OCI-LY3 (cell line): Measurements from ENCODE around the gene TBC1D16.

ENCODE experiments used
- H2AFZ ChIP-seq: fragments of 200-600, 300-600 bp; shearing (Covaris generic); 2 replicates; pipeline ENCODE4 v1.6.0; 2014; ENCODE audit warnings: antibody characterized with exemption, low read depth, low read length
- H3K27ac ChIP-seq: fragments of 200-600, 300-600 bp; sonication (generic); 2 replicates; pipeline ENCODE4 v1.5.1; 2014; ENCODE audit warnings: mild to moderate bottlenecking, low read length, moderate library complexity, mixed read lengths
- H3K27me3 ChIP-seq: fragments of 200-600, 300-600 bp; sonication (generic); 2 replicates; pipeline ENCODE4 v1.6.1; 2014; ENCODE audit warnings: low read depth, low read length, mixed read lengths
- H3K36me3 ChIP-seq: fragments of 200-600, 300-600 bp; sonication (generic); replicated peaks from 2 replicates; pipeline ENCODE3; 2014; ENCODE audit warnings: low read depth, low read length, mixed read lengths
- H3K4me1 ChIP-seq: fragments of 300-600, 200-600 bp; sonication (generic); 2 replicates; pipeline ENCODE4 v1.6.1; 2014; ENCODE audit warnings: low read length, mixed read lengths
- H3K4me2 ChIP-seq: fragments of 200-600, 300-600 bp; sonication (generic); 2 replicates; pipeline ENCODE4 v1.6.1; 2014; ENCODE audit warnings: low read length, mixed read lengths
- H3K4me3 ChIP-seq: fragments of 300-600, 200-600 bp; sonication (generic); 2 replicates; pipeline ENCODE4 v1.5.1; 2014; ENCODE audit warnings: antibody characterized with exemption, mild to moderate bottlenecking, low read length, moderate library complexity
- H3K79me2 ChIP-seq: fragments of 300-600, 200-600 bp; shearing (Covaris generic); 2 replicates; pipeline ENCODE4 v1.6.1; 2014; ENCODE audit warnings: mild to moderate bottlenecking, low read length, mixed read lengths
- H3K9ac ChIP-seq: fragments of 300-600, 200-600 bp; shearing (Covaris generic); 2 replicates; pipeline ENCODE4 v1.6.0; 2014; ENCODE audit warnings: mild to moderate bottlenecking, low read length, moderate library complexity
- H3K9me3 ChIP-seq: fragments of 200-600, 300-600 bp; shearing (Covaris generic); 2 replicates; pipeline ENCODE4 v1.6.1; 2014; ENCODE audit warnings: low read length, mixed read lengths; ENCODE audit not compliant: insufficient read depth
- H4K20me1 ChIP-seq: fragments of 200-600, 300-600 bp; sonication (generic); 2 replicates; pipeline ENCODE4 v1.6.1; 2016; ENCODE audit warnings: low read length, mixed read lengths; ENCODE audit not compliant: insufficient read depth
- EZH2phosphoT487 ChIP-seq: fragments of 200-600 bp; shearing (Covaris generic); IDR thresholded peaks from 2 replicates; pipeline ENCODE4 v1.6.1; 2018; ENCODE audit warnings: antibody characterized with exemption, mixed run types, low read depth
- TF ChIP-seq, protein P1 (sequence below): fragments of 200-600, 300-600 bp; sonication (generic); IDR thresholded peaks from 2 replicates; pipeline ENCODE4 v1.5.1; 2014; ENCODE audit warnings: antibody characterized with exemption, low read length, low read depth

TBC1D16 gene

DNA sequence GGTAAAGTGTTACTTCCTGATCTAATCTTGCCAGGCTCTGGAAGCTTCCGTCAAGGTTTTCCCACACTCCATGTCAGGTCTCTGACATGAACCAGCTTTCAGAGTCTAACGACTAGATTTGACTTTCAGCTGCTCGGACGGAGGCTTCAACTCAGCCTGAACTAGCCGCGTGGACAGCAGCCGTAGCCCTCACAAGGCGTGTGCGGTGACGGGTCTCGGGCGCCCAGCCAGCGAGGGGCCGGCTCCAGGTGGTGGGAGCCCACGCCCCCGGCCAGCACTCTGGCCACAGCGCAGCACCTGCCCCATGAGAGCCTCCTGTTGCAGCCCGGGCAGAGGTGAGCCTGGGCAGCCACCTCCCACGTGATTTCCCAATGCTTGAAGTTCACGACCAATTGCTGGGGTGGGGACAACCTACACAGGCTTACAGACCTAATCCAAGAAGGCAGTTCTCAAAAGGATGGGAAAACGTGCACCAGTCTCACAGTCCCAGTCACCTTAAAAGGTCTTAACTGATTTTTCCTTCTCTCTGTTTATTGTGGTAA is 45.5 kb downstream of the TBC1D16 start:
- Histone ChIP-seq H3K9ac (no peak overlapping the region), H3K79me2 (no peaks in the 10 kb centered on the region), H3K4me3 (no peak overlapping the region), H3K4me1 (peaks cover 35% of the 10 kb centered on the region), H3K4me2 (no peak overlapping the region), H3K36me3 (no peaks in the 10 kb centered on the region), H2AFZ (no peak overlapping the region), H4K20me1 (no peaks in the 10 kb centered on the region), H3K27ac (no peak overlapping the region), H3K27me3 (no peaks in the 10 kb centered on the region; the same call in 1 of the 2 replicates), H3K9me3 (no peaks in the 10 kb centered on the region)
- TF ChIP-seq EZH2phosphoT487, result no peak

DNA sequence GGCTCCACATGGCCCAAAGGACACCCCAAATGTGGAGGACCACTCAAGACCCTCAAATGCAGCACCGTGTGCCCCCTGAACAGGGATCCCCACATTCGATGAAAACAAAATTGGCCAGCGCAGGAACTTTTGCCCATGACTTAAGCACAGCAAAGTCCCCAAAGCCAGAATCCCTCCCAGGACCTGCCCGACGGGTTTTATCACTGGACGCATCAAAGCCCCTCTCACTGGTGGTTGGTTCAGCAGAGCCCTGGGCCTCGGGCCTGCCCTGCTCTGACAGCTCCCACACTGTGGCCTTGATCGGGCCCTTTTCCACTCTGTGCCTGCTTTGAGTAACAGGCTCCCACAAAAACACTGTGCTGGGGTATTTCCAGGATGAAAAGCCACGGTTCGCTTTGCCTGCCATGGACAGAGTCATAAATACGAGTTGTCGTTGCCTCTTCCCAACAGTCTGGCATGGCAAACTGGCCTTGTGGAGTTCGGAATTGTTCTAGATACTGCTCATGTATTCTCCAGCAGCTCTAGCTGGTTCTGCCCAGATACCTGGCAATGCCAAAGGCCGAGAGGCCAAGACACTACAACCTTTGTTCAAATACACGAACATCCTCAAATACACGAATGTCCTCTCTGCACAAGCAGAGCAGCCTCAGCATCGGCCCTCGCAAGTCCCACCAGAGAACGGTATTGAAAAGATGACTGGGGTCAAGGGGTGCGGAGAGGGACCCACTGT is 46.4 kb downstream of the TBC1D16 start:
- H3K4me3 ChIP-seq, result no peak overlapping the region
- H3K4me2 ChIP-seq, result no peak overlapping the region
- no peaks in the 10 kb centered on the region for H3K36me3 ChIP-seq
- H3K27ac ChIP-seq, result no peak overlapping the region
- no peaks in the 10 kb centered on the region for H4K20me1 ChIP-seq
- no peak for TF ChIP-seq EZH2phosphoT487
- TF ChIP-seq, protein P1, sequence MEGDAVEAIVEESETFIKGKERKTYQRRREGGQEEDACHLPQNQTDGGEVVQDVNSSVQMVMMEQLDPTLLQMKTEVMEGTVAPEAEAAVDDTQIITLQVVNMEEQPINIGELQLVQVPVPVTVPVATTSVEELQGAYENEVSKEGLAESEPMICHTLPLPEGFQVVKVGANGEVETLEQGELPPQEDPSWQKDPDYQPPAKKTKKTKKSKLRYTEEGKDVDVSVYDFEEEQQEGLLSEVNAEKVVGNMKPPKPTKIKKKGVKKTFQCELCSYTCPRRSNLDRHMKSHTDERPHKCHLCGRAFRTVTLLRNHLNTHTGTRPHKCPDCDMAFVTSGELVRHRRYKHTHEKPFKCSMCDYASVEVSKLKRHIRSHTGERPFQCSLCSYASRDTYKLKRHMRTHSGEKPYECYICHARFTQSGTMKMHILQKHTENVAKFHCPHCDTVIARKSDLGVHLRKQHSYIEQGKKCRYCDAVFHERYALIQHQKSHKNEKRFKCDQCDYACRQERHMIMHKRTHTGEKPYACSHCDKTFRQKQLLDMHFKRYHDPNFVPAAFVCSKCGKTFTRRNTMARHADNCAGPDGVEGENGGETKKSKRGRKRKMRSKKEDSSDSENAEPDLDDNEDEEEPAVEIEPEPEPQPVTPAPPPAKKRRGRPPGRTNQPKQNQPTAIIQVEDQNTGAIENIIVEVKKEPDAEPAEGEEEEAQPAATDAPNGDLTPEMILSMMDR, result no peak
- H3K9ac ChIP-seq, result no peak overlapping the region
- H3K4me1 ChIP-seq, result peaks cover 32% of the 10 kb centered on the region
- H3K79me2 ChIP-seq, result no peaks in the 10 kb centered on the region
- no peaks in the 10 kb centered on the region for H3K9me3 ChIP-seq
- no peaks in the 10 kb centered on the region; the same call in 1 of the 2 replicates for H3K27me3 ChIP-seq
- H2AFZ ChIP-seq, result no peak overlapping the region

DNA sequence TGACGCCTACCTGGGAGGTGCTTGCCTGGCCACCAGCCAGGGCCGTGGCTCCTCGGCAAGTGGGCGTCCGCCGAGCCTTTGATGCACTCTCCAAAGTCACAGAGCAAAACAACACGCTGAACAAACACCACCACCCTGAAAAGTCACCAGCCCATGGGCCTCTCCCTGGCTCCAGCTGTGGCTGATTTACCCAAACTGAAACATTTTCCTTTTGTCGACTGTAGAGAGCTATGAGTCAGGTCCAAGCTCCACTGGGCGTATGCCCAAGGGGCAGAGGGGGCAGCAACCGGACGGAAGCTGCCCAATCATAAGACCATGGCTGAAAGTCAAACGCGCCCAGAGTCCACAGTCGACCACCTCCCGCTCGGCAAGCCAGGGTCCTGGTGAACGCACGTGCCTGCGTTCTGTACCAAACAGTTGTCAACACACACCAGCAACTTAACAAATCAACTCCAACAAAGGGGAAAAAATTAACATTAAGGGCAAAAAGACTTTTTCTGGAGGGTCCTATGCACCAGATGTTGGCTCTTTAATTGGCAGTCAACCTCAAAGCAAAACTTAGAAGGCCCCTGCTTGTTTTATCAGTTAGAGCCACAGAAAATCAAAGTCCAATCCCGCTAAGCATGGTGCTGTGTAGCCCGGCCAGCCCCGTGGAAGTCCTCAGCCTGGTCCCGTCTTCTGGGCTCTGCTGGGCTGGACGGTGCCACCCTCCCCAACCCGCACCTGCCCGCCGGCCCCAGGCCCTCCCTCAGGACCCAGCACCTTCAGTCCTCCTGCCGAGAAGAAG is 47.3 kb downstream of the TBC1D16 start:
- Histone ChIP-seq H3K4me2 (no peak overlapping the region), H3K27ac (no peak overlapping the region), H3K36me3 (no peaks in the 10 kb centered on the region), H4K20me1 (no peaks in the 10 kb centered on the region), H3K4me1 (peaks cover 23% of the 10 kb centered on the region), H3K27me3 (no peaks in the 10 kb centered on the region; the same call in 1 of the 2 replicates), H3K79me2 (no peaks in the 10 kb centered on the region), H3K9ac (no peak overlapping the region), H3K9me3 (no peaks in the 10 kb centered on the region), H3K4me3 (no peak overlapping the region), H2AFZ (no peak overlapping the region)
- TF ChIP-seq EZH2phosphoT487, result no peak
- TF ChIP-seq, protein P1, result no peak

DNA sequence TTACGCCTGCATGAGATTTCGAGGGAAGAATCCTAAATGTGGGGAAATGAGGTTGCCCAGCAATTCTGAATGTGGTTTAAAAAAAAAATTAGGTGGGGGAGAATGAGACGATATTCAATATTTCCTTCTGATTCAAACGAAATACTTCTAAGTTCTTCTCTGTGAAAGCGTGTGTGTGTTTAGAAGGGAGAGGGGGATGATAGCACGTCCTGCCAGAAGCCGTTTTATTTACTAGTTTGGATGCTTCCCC is 47.8 kb downstream of the TBC1D16 start:
- Histone ChIP-seq H3K27me3 (no peaks in the 10 kb centered on the region; the same call in 1 of the 2 replicates), H3K4me2 (no peak overlapping the region), H3K4me1 (peaks cover 17% of the 10 kb centered on the region), H3K79me2 (no peaks in the 10 kb centered on the region), H2AFZ (no peak overlapping the region), H3K9me3 (no peaks in the 10 kb centered on the region), H3K9ac (no peak overlapping the region), H3K27ac (no peak overlapping the region), H3K4me3 (no peak overlapping the region), H4K20me1 (no peaks in the 10 kb centered on the region), H3K36me3 (no peaks in the 10 kb centered on the region)
- TF ChIP-seq, protein P1, result no peak
- no peak for TF ChIP-seq EZH2phosphoT487
